IMR-90 (cell line): ENCODE measurements around the gene ENOX2.

Source experiments
- BHLHE40 ChIP-seq: fragments of 150-350 bp; IDR thresholded peaks from 2 replicates; pipeline ENCODE4 v1.6.1; 2016; ENCODE audit warnings: mild to moderate bottlenecking, low read depth, low read length
- CEBPB ChIP-seq: IDR thresholded peaks from 2 replicates; pipeline ENCODE4 v1.6.1; 2012; ENCODE audit warnings: low read depth, low read length, improper control_type of control experiment
- CHD1 ChIP-seq: IDR thresholded peaks from 2 replicates; pipeline ENCODE4 v1.6.1; 2012; ENCODE audit warnings: low read depth, low read length, improper control_type of control experiment
- MAFK ChIP-seq: IDR thresholded peaks from 2 replicates; pipeline ENCODE4 v1.6.1; 2012; ENCODE audit warnings: low read depth, low read length, improper control_type of control experiment
- MXI1 ChIP-seq: IDR thresholded peaks from 2 replicates; pipeline ENCODE4 v1.6.1; 2012; ENCODE audit warnings: low read depth, mild to moderate bottlenecking, low read length, moderate library complexity, borderline replicate concordance
- POLR2A ChIP-seq: IDR thresholded peaks from 2 replicates; pipeline ENCODE4 v1.6.1; 2012; ENCODE audit warnings: mild to moderate bottlenecking, low read depth, low read length
- RAD21 ChIP-seq: IDR thresholded peaks from 2 replicates; pipeline ENCODE4 v1.6.1; 2012; ENCODE audit warnings: low read length, improper control_type of control experiment
- TF ChIP-seq, protein P1 (sequence below): conservative IDR thresholded peaks from 2 replicates; pipeline ENCODE4 v1.5.1; 2012; ENCODE audit warnings: mild to moderate bottlenecking, low read depth, low read length, improper control_type of control experiment
- TF ChIP-seq, protein P2 (sequence below): fragments of 150-350 bp; IDR thresholded peaks from 2 replicates; pipeline ENCODE4 v1.6.1; 2016; ENCODE audit warnings: low read depth, mild to moderate bottlenecking, low read length, moderate library complexity, borderline replicate concordance

DNA sequence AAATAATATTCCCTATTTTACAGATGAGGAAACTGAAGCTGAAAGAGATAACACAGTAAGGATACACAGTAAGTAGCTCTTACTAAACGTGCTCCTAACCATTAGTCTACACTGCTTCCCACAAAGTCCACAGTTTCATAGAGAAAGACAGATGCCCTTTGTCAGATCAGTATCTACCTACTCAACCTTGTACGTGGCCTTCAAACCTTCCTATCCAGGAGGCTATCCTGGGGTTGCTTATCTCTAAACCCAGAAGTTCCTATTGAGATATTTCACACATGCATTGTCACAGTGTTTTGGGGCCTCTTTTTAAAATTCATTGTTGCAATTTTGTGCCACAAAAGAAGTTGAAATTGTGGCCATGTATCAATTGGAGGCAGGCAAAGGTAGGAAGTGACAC lies 208.0 kb downstream of the ENOX2 start:
- TF ChIP-seq, protein P1, sequence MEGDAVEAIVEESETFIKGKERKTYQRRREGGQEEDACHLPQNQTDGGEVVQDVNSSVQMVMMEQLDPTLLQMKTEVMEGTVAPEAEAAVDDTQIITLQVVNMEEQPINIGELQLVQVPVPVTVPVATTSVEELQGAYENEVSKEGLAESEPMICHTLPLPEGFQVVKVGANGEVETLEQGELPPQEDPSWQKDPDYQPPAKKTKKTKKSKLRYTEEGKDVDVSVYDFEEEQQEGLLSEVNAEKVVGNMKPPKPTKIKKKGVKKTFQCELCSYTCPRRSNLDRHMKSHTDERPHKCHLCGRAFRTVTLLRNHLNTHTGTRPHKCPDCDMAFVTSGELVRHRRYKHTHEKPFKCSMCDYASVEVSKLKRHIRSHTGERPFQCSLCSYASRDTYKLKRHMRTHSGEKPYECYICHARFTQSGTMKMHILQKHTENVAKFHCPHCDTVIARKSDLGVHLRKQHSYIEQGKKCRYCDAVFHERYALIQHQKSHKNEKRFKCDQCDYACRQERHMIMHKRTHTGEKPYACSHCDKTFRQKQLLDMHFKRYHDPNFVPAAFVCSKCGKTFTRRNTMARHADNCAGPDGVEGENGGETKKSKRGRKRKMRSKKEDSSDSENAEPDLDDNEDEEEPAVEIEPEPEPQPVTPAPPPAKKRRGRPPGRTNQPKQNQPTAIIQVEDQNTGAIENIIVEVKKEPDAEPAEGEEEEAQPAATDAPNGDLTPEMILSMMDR = no peak
- no peak for TF ChIP-seq CEBPB
- no peak for TF ChIP-seq MAFK
- no peak for TF ChIP-seq POLR2A
- TF ChIP-seq, protein P2, sequence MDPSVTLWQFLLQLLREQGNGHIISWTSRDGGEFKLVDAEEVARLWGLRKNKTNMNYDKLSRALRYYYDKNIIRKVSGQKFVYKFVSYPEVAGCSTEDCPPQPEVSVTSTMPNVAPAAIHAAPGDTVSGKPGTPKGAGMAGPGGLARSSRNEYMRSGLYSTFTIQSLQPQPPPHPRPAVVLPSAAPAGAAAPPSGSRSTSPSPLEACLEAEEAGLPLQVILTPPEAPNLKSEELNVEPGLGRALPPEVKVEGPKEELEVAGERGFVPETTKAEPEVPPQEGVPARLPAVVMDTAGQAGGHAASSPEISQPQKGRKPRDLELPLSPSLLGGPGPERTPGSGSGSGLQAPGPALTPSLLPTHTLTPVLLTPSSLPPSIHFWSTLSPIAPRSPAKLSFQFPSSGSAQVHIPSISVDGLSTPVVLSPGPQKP = no peak
- TF ChIP-seq RAD21 = no peak
- TF ChIP-seq MXI1 = no peak
- no peak for TF ChIP-seq CHD1
- TF ChIP-seq BHLHE40 = no peak
